ENCODE data around the gene AQP12A.
"Not testable (repeated sequence)": the region's sequence is repeated elsewhere in the genome, so short reads cannot be mapped to it uniquely, and the experiment has no call there.

Gene AQP12A

GRCh38 chr2:240689975-240690374 is 1.7 kb upstream of the AQP12A start:
- no peak for DNase-seq

DNA sequence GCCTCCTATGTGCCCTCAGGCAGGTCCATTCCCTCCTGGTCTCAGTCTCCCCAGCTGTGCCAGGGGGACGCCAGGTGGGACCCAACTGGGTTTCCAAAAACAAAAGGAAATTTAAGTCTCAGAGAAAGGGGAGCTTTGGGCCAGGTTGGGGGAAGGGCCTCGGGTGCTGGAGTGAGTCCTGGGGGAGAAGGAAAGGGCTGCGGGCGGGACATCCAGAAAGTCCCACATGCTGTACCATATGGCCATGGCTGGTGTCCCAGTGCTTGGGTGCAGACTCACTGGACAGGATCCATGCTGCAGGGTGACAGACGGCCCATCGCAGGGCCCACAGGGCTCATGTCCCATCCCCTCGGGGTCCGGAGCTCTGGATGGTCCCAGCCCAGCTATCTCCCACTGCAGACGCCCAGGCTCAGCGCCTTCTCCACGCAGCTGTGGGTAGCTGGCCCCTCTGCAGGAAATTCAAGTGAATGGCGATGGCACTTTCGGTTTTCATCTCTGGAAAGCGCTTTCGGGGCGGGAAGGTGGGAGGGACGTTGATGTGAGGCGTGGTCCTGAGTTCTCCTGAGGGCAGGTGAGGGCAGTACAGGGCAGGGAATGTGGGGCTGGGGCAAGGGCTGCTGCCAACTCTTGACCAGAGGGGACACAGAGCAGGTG is 1.1 kb upstream of the AQP12A start:
- DNase-seq: peak in 1 of 2 experiments; percentile 47

DNA sequence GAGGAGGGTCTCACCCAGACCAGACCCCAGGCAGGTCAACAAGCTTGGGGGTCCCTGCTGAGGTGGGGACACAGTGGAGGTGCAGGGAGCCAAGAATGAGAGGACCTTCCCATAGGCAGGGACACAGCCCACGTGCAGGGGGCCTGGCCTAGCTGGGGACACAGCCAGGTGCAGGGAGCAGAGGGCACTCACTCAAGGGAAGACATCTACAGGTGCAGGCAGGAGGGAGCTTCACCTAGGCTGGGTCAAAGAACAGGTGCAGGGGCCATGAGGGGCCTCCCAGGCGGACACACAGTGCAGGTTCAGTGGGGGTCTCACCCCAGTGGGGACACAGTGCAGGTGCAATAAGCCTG is 615 bp upstream of the AQP12A start:
- DNase-seq: not testable (repeated sequence)

DNA sequence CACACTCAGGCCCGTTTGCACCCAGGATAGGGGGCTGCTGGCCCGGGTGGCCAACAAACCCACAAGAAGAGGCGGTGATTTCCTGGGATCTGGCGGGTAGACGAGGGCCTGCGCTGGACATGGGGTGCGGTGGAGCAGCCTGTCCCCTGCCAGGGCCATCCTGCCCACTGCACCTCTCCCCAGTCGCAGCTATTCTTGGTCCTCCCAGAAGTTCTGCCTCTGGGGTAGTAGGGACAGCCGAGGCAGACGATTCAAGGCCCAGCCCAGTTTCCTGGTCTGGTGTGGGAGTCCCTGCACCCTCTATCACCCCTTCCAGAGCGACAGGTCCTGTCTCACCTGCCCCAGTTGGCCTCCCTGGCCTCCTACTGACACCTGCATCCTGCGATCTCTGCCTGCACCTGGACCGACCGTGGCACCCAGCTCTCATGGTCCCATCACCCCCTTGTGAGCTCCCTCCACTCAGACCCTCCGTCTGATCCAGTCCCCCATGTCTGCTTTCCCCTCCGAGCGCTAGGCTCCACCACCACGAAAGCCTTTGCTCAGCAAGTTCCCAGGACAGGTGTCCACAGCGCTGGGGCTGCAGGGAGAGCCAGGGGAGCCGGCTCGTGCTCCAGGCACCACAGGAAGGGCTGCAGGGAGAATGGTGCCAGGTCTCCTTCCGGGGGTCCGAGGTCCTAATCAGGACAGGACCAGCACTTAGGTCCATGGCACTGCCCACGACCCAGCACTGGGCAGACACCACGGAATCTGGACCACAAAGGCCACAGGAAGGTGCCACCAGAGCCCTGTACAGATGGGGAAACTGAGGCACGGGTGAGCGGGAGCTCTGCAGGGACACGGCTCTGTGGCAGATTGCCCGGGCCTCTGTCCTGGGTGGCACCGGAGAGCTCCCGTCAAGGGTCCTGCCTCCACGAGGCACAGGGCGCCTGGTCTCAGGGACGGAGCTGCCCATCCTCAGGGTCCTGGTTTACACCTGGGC is 1.2 kb downstream of the AQP12A start:
- DNase-seq: not testable (repeated sequence)

DNA sequence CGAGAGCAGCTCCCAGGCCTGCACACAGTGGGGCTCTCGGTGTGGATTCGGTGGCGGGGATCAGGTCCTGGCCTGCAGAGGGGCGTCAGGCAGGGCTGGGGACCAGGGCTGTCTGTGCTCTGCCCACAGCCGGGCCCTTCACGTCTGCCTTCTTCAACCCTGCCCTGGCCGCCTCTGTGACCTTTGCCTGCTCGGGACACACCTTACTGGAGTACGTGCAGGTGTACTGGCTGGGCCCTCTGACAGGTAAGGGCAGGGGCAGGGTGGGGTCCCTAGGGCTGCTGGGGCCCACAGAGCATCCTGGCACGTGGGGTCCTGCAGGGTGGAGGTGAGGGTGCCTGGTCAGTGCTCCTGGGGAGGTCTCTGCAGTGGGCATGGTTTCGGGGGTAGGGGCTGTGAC is 2.6 kb downstream of the AQP12A start:
- not testable (repeated sequence) for DNase-seq

- DNase-seq: not testable (repeated sequence)
Observed at GRCh38 chr2:240695593-240695992, 3.9 kb downstream of the AQP12A start.

GRCh38 chr2:240696469-240696868 is 4.8 kb downstream of the AQP12A start:
- not testable (repeated sequence) for DNase-seq

- not testable (repeated sequence) for DNase-seq
Observed at GRCh38 chr2:240698852-240699561, 7.3 kb downstream of the AQP12A start.

DNA sequence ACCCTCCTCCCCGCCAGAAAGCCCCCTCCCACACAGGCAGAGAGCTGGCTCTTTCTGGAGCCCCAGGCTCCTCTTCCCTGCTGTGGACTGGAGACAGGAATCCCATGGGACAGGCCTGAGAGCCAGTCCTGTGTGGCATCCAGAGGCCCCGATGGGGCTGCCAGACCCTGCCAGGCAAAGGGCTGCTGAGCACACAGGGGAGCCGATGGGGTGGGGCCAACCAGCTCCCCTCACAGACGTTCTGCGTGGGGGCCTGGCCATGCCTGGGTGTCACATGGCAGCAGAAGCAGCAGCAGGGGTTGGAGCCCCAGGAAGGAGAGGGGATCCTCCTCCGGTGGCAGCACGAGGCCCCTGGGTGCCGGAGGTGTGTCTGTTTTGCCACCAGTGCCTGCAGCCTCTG is 8.2 kb downstream of the AQP12A start:
- DNase-seq: not testable (repeated sequence)

- not testable (repeated sequence) for DNase-seq
Observed at GRCh38 chr2:240700616-240701015, 8.9 kb downstream of the AQP12A start.

- no peak for DNase-seq
Observed at GRCh38 chr2:240701091-240701735, 9.5 kb downstream of the AQP12A start.

GRCh38 chr2:240701736-240702639 is 10.3 kb downstream of the AQP12A start:
- DNase-seq: no peak

DNA sequence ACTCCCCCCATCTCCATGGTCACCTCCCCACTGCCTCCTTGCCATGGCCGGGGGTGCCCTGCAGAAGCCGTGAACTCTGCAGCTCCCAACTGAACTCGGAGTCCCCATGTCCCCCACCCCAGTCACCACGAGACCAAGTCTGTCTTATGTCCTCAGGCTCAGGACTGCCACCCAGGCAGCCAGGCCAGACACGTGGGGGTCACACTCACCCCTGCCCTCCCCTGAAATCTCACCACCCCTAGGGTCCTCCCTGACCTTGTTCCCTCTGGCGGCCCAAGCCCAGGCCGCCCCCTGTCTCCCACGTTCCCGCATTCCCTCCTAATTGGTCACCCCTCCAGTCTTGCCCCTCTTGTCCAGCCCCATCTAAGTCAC is 11.0 kb downstream of the AQP12A start:
- no peak for DNase-seq

GRCh38 chr2:240703417-240704341 is 12.0 kb downstream of the AQP12A start:
- DNase-seq: no peak

GRCh38 chr2:240704651-240705050 is 13.0 kb downstream of the AQP12A start:
- DNase-seq: no peak

DNA sequence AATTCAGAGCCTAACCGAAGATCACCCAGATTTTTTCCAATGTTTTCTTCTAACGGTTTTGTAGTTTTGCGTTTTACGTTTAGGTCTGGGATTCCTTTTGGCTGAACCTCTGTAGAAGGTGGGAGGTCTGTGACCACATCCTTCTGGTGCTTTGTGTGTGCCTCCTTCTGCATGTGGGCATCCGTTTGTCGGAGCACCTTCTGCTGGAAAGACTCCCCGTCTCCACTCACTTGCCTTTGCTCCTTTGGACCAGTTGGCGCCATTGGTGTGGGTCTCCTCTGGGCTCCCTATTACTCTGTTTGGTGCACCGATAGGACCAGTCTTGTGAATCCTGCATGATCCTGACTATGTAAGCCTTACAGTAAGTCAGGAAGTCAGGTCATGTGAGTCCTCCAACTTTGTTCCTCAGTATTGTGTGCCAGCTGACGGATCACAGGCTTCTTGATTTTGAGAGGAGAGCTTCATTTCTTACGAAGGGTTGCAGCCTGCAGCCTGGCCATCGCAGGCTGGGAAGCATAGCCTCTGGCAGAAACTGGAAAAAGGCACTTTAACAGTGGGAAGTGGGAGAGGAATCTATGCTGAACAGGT is 13.6 kb downstream of the AQP12A start:
- DNase-seq: no peak

DNA sequence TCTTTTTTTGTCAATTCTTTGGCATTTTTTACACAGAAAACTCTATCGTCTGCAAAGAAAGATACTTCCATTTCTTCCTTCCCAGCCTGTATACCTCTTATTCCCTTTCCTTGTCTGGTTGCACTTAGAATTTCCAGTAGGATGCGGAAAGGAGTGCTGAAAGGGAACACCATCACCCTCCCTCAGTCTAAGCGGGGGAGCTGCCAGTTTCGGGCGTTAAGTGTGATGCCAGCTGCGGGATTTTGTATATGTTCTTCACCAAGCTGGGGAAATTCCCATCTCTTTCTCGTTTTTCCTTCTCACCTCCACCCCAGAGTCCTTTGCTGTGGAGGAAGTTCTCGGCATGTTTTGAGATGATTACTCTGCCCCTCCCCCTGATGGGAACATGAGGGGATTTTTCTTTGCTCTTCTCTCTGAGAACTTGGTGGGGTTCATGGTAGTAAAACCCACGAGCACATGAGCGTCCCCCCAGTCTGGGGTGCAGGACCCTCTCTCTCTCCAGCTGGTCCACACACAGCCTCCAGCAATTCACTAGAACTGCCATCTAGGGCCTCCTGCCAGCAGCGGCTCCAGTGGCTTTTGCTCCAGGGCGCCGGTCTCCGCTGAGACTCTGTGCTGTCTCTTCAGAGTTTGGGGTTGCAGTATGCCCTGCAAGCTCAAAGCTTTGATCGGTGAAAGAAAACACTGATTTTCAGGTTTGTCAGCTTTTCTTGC is 15.5 kb downstream of the AQP12A start:
- no peak for DNase-seq

GRCh38 chr2:240707821-240708220 is 16.2 kb downstream of the AQP12A start:
- DNase-seq: no peak

DNA sequence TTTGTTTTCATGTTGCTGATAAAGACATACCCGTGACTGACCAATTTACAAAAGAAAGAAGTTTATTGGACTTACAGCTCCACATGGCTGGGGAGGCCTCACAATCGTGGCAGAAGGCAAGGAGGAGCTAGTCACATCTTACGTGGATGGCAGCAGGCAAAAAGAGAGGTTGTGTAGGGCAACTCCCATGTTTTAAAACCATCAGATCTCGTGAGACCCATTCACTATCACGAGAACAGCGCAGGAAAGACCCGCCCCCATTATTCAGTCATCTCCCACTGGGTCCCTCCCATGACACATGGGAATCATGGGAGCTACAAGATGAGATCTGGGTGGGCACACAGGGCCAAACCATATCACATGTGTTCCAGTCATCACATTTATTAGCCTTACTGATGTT is 16.8 kb downstream of the AQP12A start:
- DNase-seq: no peak

- no peak for DNase-seq
Observed at GRCh38 chr2:240711296-240711695, 19.6 kb downstream of the AQP12A start.
